HS-27A (cell line): ENCODE results near the gene EEF1AKMT3.
"Not testable (repeated sequence)": the region's sequence is repeated elsewhere in the genome, so short reads cannot be mapped to it uniquely, and the experiment has no call there.

ENCODE experiments used
- DNase-seq: peaks from one replicate; pipeline ENCODE4 v3.0.0-alpha.2; 2012; ENCODE audit warnings: low read depth, missing footprints

The EEF1AKMT3 gene

GRCh38 chr12:57817261-57817989 is 45.0 kb downstream of the EEF1AKMT3 start:
- DNase-seq: no peak

GRCh38 chr12:57817990-57818331 is 45.5 kb downstream of the EEF1AKMT3 start:
- DNase-seq: not testable (repeated sequence)

GRCh38 chr12:57820119-57820518 is 47.7 kb downstream of the EEF1AKMT3 start:
- DNase-seq: not testable (repeated sequence)

- DNase-seq: not testable (repeated sequence)
Measured at GRCh38 chr12:57821015-57821414, 48.6 kb downstream of the EEF1AKMT3 start.

GRCh38 chr12:57821474-57822214 is 49.2 kb downstream of the EEF1AKMT3 start:
- no peak for DNase-seq

- DNase-seq: no peak
Measured at GRCh38 chr12:57822392-57823130, 50.1 kb downstream of the EEF1AKMT3 start.

- no peak for DNase-seq
Measured at GRCh38 chr12:57823131-57823907, 50.9 kb downstream of the EEF1AKMT3 start.

- DNase-seq: no peak
Measured at GRCh38 chr12:57823908-57824640, 51.7 kb downstream of the EEF1AKMT3 start.

- no peak for DNase-seq
Measured at GRCh38 chr12:57825451-57825850, 53.0 kb downstream of the EEF1AKMT3 start.

- no peak for DNase-seq
Measured at GRCh38 chr12:57826400-57826799, 54.0 kb downstream of the EEF1AKMT3 start.

GRCh38 chr12:57826966-57827365 is 54.6 kb downstream of the EEF1AKMT3 start:
- DNase-seq: no peak

GRCh38 chr12:57829025-57829777 is 56.8 kb downstream of the EEF1AKMT3 start:
- no peak for DNase-seq

GRCh38 chr12:57830393-57830792 is 58.0 kb downstream of the EEF1AKMT3 start:
- no peak for DNase-seq
